AG10803 (cell line): ENCODE data around the gene LIPH.

Experiments
- DNase-seq: peaks from one replicate; pipeline ENCODE4 v3.0.0; 2010; ENCODE audit warnings: low read depth
- H3K4me3 ChIP-seq: 2 replicates; pipeline ENCODE4 v1.5.1; 2011; ENCODE audit warnings: mild to moderate bottlenecking, low read length, control low read depth
- TF ChIP-seq, protein P1 (sequence below): conservative IDR thresholded peaks from 2 replicates; pipeline ENCODE4 v1.5.1; 2011; ENCODE audit warnings: mild to moderate bottlenecking, low read length, control low read depth, inconsistent platforms

Gene LIPH

GRCh38 chr3:185552358-185552877 is at the start of gene LIPH:
Gene LIPH (minus strand): TSS chr3:185552588. CDS start chr3:185552471, 117 bp downstream.
- H3K4me3 ChIP-seq = no peak within 1 kb of the TSS
- TF ChIP-seq, protein P1, sequence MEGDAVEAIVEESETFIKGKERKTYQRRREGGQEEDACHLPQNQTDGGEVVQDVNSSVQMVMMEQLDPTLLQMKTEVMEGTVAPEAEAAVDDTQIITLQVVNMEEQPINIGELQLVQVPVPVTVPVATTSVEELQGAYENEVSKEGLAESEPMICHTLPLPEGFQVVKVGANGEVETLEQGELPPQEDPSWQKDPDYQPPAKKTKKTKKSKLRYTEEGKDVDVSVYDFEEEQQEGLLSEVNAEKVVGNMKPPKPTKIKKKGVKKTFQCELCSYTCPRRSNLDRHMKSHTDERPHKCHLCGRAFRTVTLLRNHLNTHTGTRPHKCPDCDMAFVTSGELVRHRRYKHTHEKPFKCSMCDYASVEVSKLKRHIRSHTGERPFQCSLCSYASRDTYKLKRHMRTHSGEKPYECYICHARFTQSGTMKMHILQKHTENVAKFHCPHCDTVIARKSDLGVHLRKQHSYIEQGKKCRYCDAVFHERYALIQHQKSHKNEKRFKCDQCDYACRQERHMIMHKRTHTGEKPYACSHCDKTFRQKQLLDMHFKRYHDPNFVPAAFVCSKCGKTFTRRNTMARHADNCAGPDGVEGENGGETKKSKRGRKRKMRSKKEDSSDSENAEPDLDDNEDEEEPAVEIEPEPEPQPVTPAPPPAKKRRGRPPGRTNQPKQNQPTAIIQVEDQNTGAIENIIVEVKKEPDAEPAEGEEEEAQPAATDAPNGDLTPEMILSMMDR = no peak
- DNase-seq = peak; percentile 34

DNA sequence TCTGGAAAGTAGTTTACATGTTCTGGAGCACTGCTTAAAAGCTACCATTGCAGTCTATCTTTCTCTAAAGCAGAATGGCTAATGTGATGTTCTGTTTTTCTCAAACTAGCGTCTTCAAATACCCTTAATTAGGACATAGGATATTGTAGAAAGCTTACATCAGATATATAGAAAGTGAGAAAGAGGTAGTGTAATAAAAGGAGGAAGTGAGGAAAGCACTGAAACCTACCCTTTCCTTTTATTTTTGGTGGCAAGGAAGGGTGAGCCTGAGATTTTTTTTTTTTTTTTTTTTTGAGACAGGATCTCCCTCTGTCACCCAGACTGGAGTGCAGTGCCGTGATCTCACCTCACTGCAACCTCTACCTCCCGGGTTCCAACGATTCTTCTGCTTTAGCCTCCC is 43.1 kb upstream of the LIPH start:
- TF ChIP-seq, protein P1 = no peak
- H3K4me3 ChIP-seq = no peak overlapping the region
- no peak for DNase-seq

DNA sequence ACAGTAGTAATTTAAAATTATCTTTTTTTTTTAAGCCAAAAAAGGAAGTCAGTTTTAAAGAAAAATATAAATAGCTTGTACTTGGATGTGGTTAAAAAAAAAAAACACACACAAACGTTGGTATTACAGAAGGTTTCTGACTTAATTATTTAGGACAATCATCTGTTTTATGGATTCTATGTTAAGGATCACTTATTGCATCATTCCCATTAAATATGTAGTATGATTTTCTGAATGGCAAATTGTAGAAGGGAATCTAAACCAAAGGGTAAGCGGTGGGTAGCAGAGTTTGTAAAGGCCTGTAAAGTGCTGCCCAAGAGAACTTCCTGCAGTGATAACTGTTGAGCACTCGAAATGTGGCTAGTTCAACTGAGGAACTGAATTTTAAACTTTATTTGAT is 41.7 kb upstream of the LIPH start:
- DNase-seq = no peak
- H3K4me3 ChIP-seq = no peak overlapping the region
- TF ChIP-seq, protein P1 = no peak

DNA sequence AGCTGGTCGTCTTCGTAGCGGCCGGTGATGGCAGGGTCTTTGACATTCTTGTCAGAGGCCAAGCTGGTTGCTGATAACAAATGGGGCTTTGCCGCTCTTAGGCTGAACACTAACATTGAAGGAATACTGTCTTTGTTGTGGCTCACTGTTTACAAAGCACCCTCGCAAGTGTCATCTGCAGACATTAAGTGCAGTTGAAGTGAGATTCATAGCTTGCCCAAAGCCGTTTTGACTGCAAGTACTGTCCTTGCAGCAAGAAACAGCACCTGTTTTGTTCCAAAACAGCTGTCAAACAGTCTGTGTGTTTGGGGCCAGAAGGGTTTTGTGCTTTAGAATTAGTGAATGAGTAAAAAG is 34.3 kb upstream of the LIPH start:
- TF ChIP-seq, protein P1 = no peak
- DNase-seq = no peak
- peak overlapping the region; percentile 95 for H3K4me3 ChIP-seq

- H3K4me3 ChIP-seq = peak within 1 kb of the TSS; percentile 95
- TF ChIP-seq, protein P1 = 0 out of 2 replicates have a peak, but pooled peaks have one; percentile 1
- DNase-seq = peak; percentile 98
These were observed 33.7 kb upstream of the LIPH start, which contains the start of gene SENP2 for GRCh38 chr3:185585859-185586685. Gene SENP2 (plus strand): TSS chr3:185586295. CDS start chr3:185586414, 119 bp downstream.

DNA sequence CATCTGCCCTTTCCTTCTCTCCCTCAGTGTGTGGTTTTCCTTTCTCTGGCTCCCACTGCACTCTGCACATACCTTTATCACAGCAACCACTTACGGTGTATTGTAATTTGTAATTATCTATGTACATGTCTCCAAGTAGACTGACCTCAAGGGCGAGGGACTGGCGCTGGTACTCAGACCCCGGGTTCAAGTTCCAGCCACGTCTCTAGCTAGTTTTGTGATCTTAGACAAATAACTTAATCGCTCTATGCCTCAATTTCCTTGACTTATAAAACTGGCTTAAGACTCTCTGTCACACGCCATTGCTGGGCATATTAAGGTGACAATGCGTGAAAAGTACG is 33.1 kb upstream of the LIPH start:
- H3K4me3 ChIP-seq = peak overlapping the region; percentile 77
- no peak for DNase-seq
- TF ChIP-seq, protein P1 = no peak

- H3K4me3 ChIP-seq = no peak overlapping the region
- TF ChIP-seq, protein P1 = no peak
- DNase-seq = no peak
These were observed 32.3 kb upstream of the LIPH start for GRCh38 chr3:185584686-185585085.
